Endothelial cell of umbilical vein (primary cell): ENCODE data around the gene MACROD2. TPM values are rescaled to one million over a fixed set of nuclear protein-coding genes. Genes with fewer than 3 reads are reported as not detected.

ENCODE experiments used
- BruUV-seq: library from RNA; stranded (reverse); fragments of 400-500 nt; replicated peaks from 2 replicates; lab custom pipeline; 2021; lab: Mats Ljungman, UMichigan
- CTCF ChIA-PET: fragments of 300-600, 350-600 bp; sonication (Branson Sonifier 250); formaldehyde crosslinking; loops from one replicate; lab custom pipeline; 2021; ENCODE audit warnings: antibody characterized with exemption, inconsistent platforms; lab: Charles Lee
- POLR2A ChIA-PET: fragments of 300-600, 350-600 bp; sonication (Branson Sonifier 250); formaldehyde crosslinking; loops from one replicate; lab custom pipeline; 2021; ENCODE audit warnings: antibody characterized with exemption, inconsistent platforms; lab: Charles Lee
- DNase-seq: peaks from one replicate; pipeline ENCODE4 v3.0.0-alpha.2; 2011; ENCODE audit warnings: low read depth, low spot score
- FAIRE-seq: peaks from 2 replicates; lab custom pipeline; 2011; peaks lifted over from hg19 to GRCh38; lab: Jason Lieb, UNC
- H2AFZ ChIP-seq: 2 replicates; pipeline ENCODE4 v1.6.0; 2012; ENCODE audit warnings: low read depth, low read length, control low read depth, inconsistent platforms
- H3K27ac ChIP-seq: 2 replicates; pipeline ENCODE4 v1.5.1; 2011; ENCODE audit warnings: low read depth, mild to moderate bottlenecking, control low read depth, low read length, moderate library complexity; ENCODE audit not compliant: insufficient read depth
- H3K27me3 ChIP-seq, 2 experiments: 2 replicates each; pipeline versions ENCODE4 v1.6.0 to v1.6.1; 2011; ENCODE audit warnings: low read length in 2 of 2, mixed read lengths in 1 of 2; ENCODE audit not compliant: control insufficient read depth in 2 of 2, insufficient read depth in 2 of 2
- H3K36me3 ChIP-seq, 2 experiments: 2 replicates in 1 of 2; 3 replicates in 1 of 2; pipeline ENCODE4 v1.5.1; 2011; ENCODE audit warnings: low read length in 2 of 2, mild to moderate bottlenecking in 1 of 2, moderate library complexity in 1 of 2; ENCODE audit not compliant: control insufficient read depth in 2 of 2, insufficient read depth in 2 of 2; ENCODE audit errors: extremely low read depth in 1 of 2
- H3K4me1 ChIP-seq: 3 replicates; pipeline ENCODE4 v1.5.1; 2011; ENCODE audit warnings: mild to moderate bottlenecking, low read length; ENCODE audit not compliant: control insufficient read depth, insufficient read depth; ENCODE audit errors: extremely low read depth
- H3K4me2 ChIP-seq: 2 replicates; pipeline ENCODE4 v1.6.1; 2011; ENCODE audit warnings: low read length, control low read depth, mixed read lengths; ENCODE audit not compliant: insufficient read depth
- H3K4me3 ChIP-seq, 3 experiments: fragments of 200-600 bp in 1 of 3; sonication (generic), shearing (Covaris generic) in 1 of 3; replicated peaks in 1 of 3; 2 replicates each; pipeline ENCODE4 v1.5.1; 2011 to 2016; ENCODE audit warnings: control low read depth in 3 of 3, low read length in 3 of 3, mild to moderate bottlenecking in 2 of 3, inconsistent platforms in 1 of 3, low read depth in 1 of 3, moderate library complexity in 1 of 3; ENCODE audit not compliant: insufficient read depth in 1 of 3
- H3K79me2 ChIP-seq: 2 replicates; pipeline ENCODE4 v1.6.0; 2012; ENCODE audit warnings: low read length, inconsistent platforms; ENCODE audit not compliant: control insufficient read depth, insufficient read depth
- H3K9ac ChIP-seq: replicated peaks from 2 replicates; pipeline ENCODE3; 2011; ENCODE audit warnings: low read length, control low read depth; ENCODE audit not compliant: insufficient read depth; ENCODE audit errors: extremely low read depth
- H3K9me1 ChIP-seq: replicated peaks from 3 replicates; pipeline ENCODE4 v1.6.0; 2011; ENCODE audit warnings: mild to moderate bottlenecking, low read length; ENCODE audit not compliant: control insufficient read depth, insufficient read depth; ENCODE audit errors: extremely low read depth
- H3K9me3 ChIP-seq: replicated peaks from 2 replicates; pipeline ENCODE4 v1.5.1; 2012; ENCODE audit warnings: low read length, inconsistent platforms; ENCODE audit not compliant: control insufficient read depth, insufficient read depth
- H4K20me1 ChIP-seq: replicated peaks from 2 replicates; pipeline ENCODE3; 2011; ENCODE audit warnings: mild to moderate bottlenecking, low read length; ENCODE audit not compliant: control insufficient read depth, insufficient read depth; ENCODE audit errors: extremely low read depth
- CTCF ChIP-seq, 2 donors: IDR thresholded peaks; 1 replicate in 1 of 2; 2 replicates in 1 of 2; pipeline ENCODE4 v1.5.1; 2011; ENCODE audit warnings: low read length in 2 of 2, mild to moderate bottlenecking in 2 of 2, moderate library complexity in 2 of 2, control low read depth in 1 of 2, inconsistent platforms in 1 of 2, low read depth in 1 of 2; ENCODE audit not compliant: insufficient read depth in 1 of 2; ENCODE audit errors: extremely low read depth in 1 of 2
- EZH2 ChIP-seq: IDR thresholded peaks from 2 replicates; pipeline ENCODE4 v1.6.1; 2012; ENCODE audit warnings: borderline replicate concordance, low read depth, mild to moderate bottlenecking, moderate library complexity, low read length, inconsistent platforms; ENCODE audit not compliant: severe bottlenecking
- FOS ChIP-seq: IDR thresholded peaks from 2 replicates; pipeline ENCODE4 v1.6.1; 2011; ENCODE audit warnings: mild to moderate bottlenecking, low read length, moderate library complexity, borderline replicate concordance; ENCODE audit not compliant: insufficient read depth
- GATA2 ChIP-seq: IDR thresholded peaks from 2 replicates; pipeline ENCODE4 v1.7.0; 2011; ENCODE audit warnings: low read depth, mild to moderate bottlenecking, moderate library complexity, mixed read lengths, low read length; ENCODE audit not compliant: insufficient read length, insufficient read depth
- JUN ChIP-seq: IDR thresholded peaks from 2 replicates; pipeline ENCODE4 v1.6.1; 2011; ENCODE audit warnings: borderline replicate concordance, low read depth; ENCODE audit not compliant: insufficient read length, insufficient read depth
- MYC ChIP-seq: IDR thresholded peaks from one replicate; pipeline ENCODE4 v1.6.1; 2011; ENCODE audit warnings: mild to moderate bottlenecking, low read depth, low read length
- POLR2A ChIP-seq: IDR thresholded peaks from 2 replicates; pipeline ENCODE4 v1.6.1; 2012; ENCODE audit warnings: low read depth, mild to moderate bottlenecking, control low read depth, low read length
- POLR2AphosphoS5 ChIP-seq: IDR thresholded peaks from 2 replicates; pipeline ENCODE4 v1.6.1; 2012; ENCODE audit warnings: low read depth, mild to moderate bottlenecking, control low read depth, low read length, moderate library complexity; ENCODE audit not compliant: insufficient read depth
- dilution Hi-C: fragments of 300-500 bp; cut with MboI; formaldehyde crosslinking; loops from one replicate; pipeline ENCODE4 v1.15.0; 2019; ENCODE audit warnings: low sequenced_read_pairs; ENCODE audit not compliant: extremely low pct_ligation_motif_present
- intact Hi-C: fragments of 100-400 bp; cut with micrococcal nuclease; formaldehyde crosslinking; loops from one replicate; pipeline ENCODE4 v1.10.0; 2022
- polyA plus RNA-seq, 4 experiments: library from polyadenylated mRNA; depleted of rRNA in 3 of 4; stranded (reverse) in 3 of 4; unstranded in 1 of 4; fragments of >200 nt; gene quantifications; 2 replicates each; pipeline versions ENCODE4 v1.2.1 to v1.2.3, GENCODE V29; 2011 to 2012; ENCODE audit warnings: missing spikeins in 1 of 4
- total RNA-seq: library from RNA; stranded (reverse); gene quantifications from 2 replicates; pipeline ENCODE4 v1.2.3, GENCODE V29; 2021
- TF ChIP-seq, protein P1 (sequence below): IDR thresholded peaks from 2 replicates; pipeline ENCODE4 v1.6.1; 2011; ENCODE audit not compliant: insufficient read depth, insufficient read length

Gene MACROD2
- total and polyA plus RNA-seq, 2 donors (not counting 3 experiments of a cell fraction or from before 2014, with no cell fraction given), result 0.11 to 0.73 TPM

DNA sequence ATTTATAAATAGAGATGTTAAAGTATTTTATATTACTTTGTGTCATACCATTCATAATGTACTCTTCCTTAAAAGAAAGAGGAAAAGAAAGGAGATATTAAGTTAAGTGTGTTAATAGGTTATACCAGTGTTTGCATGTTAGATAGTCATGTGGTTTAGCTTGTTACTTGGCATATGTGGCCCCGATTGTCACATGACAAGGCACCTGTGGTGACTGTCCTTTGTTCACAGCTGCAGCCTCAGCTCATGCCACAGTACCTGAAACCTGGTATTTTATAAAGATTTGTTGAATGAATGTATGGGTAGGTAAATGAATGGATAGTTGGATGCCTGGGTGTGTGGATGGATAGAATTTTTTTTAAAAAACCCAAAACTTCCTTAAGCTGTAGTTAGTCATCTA is 648.2 kb downstream of the MACROD2 start:
- no peaks in the 10 kb centered on the region for H3K9me1 ChIP-seq
- ChIA-PET POLR2A (no interaction called here), CTCF (no interaction called here)
- no peak overlapping the region for H3K4me3 ChIP-seq
- no peaks in the 10 kb centered on the region for H3K27me3 ChIP-seq
- FAIRE-seq (no peak), DNase-seq (no peak)
- no peaks in the 10 kb centered on the region for H3K36me3 ChIP-seq
- intact Hi-C loops, result no loop called here
- no peak overlapping the region for H3K9ac ChIP-seq
- BruUV-seq, result no TSS peak
- H3K4me2 ChIP-seq, result no peak overlapping the region
- H3K9me3 ChIP-seq, result no peaks in the 10 kb centered on the region
- no peak overlapping the region for H2AFZ ChIP-seq
- H4K20me1 ChIP-seq, result no peaks in the 10 kb centered on the region
- dilution Hi-C loops, result no loop called here
- H3K79me2 ChIP-seq, result no peaks in the 10 kb centered on the region
- no peak for TF ChIP-seq FOS
- no peak for TF ChIP-seq EZH2
- no peak for TF ChIP-seq POLR2AphosphoS5
- TF ChIP-seq MYC, result no peak
- no peak for TF ChIP-seq POLR2A
- TF ChIP-seq GATA2, result no peak
- H3K4me1 ChIP-seq, result no peaks in the 10 kb centered on the region
- no peak overlapping the region for H3K27ac ChIP-seq

- POLR2A ChIA-PET, result no interaction called here
- no peaks in the 10 kb centered on the region for H3K9me1 ChIP-seq
- CTCF ChIA-PET, result no interaction called here
- no peaks in the 10 kb centered on the region for H4K20me1 ChIP-seq
- no peaks in the 10 kb centered on the region for H3K9me3 ChIP-seq
- H3K36me3 ChIP-seq, result no peaks in the 10 kb centered on the region
- H3K79me2 ChIP-seq, result no peaks in the 10 kb centered on the region
- no peak for DNase-seq
- no TSS peak for BruUV-seq
- no peak overlapping the region for H3K9ac ChIP-seq
- intact Hi-C loops, result no loop called here
- H3K27me3 ChIP-seq, result no peaks in the 10 kb centered on the region
- H3K4me3 ChIP-seq, result no peak overlapping the region
- no peak for TF ChIP-seq POLR2A
- TF ChIP-seq MYC, result no peak
- TF ChIP-seq JUN, result no peak
- no peak for TF ChIP-seq FOS
- TF ChIP-seq GATA2, result no peak
- TF ChIP-seq, protein P1, sequence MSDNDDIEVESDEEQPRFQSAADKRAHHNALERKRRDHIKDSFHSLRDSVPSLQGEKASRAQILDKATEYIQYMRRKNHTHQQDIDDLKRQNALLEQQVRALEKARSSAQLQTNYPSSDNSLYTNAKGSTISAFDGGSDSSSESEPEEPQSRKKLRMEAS, result no peak
- no peak for TF ChIP-seq POLR2AphosphoS5
- no peak for TF ChIP-seq CTCF (IDR thresholded peaks at IDR 0.05; ENCODE audit: extremely low read depth in 1 of 2, insufficient read depth in 1 of 2, low read depth in 1 of 2, low read length in 2 of 2)
- no peak for TF ChIP-seq EZH2
- H3K4me2 ChIP-seq, result no peak overlapping the region
- no peaks in the 10 kb centered on the region for H3K4me1 ChIP-seq
- no peak overlapping the region for H2AFZ ChIP-seq
- dilution Hi-C loops, result no loop called here
- H3K27ac ChIP-seq, result no peak overlapping the region
- FAIRE-seq, result no peak
Measured at GRCh38 chr20:14644306-14645097, 649.2 kb downstream of the MACROD2 start.
